ENCODE data around the gene KLHL33.
A peak's percentile ranks its signal among the peaks of the same experiment; 100 is the strongest.

The KLHL33 gene

DNA sequence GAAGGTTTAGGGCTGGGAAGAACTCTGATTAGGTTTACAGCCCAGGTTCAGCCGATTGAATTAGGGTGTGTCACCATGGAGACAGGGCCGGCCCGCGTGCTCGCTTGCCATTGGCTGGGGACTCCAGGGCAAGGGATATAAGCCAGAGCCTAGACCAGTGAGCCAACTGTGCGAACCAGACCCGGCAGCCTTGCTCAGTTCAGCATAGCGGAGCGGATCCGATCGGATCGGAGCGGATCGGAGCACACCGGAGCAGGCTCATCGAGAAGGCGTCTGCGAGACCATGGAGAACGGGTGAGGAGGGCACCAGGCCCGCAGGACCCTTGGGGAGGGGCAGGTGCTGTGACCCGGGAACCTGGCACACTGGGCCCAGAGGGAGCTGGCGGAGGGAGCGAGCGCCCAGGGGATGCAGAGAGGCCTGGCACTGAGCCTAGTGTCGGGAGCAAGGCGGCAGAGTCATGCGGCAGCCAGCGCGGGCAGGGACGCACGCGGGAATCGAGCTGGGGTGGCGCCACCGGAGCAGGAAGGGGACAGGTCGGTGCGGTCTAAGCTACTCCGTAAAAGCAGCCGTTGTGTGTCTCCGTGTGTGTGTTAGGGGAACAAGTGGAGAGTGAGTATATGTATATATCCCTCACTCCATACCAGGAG lies 33.4 kb upstream of the KLHL33 start, which contains the start of gene PNP:
TSS of gene PNP (plus strand) at position 165 of the 648 bp plus-strand sequence. CDS start at position 284, 119 bp downstream.
- H3K27ac ChIP-seq, result peak within 1 kb of the TSS; percentile 89
- no peak for TF ChIP-seq Cebpa-rat (IDR thresholded peaks at IDR 0.05)
- H3K9me3 ChIP-seq, result no peaks in the 10 kb centered on the region

DNA sequence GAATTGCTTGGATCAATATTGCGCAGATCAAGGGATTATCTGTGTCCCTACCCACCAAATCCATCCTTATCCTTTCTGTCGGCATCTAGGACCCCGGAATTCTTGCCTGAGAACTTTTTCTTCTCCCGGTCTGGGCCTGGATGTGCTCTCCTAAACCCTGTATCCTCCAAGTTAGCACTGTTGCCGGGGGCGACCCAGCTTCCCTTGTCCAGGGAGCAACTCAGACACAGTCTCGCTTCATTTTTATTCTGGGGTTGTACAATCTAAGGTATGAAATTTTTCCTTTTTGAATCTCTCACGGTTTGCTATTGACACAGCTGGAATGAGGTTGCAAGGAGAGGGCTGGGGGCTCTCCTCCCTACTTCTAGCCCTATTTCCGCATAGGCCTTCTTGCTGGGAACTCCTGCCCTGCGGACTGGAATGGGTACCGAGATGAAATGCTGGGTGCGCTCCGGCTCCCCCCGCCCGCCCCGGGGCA lies 32.8 kb upstream of the KLHL33 start:
- H3K4me2 ChIP-seq, result peak overlapping the region; percentile 92
- H3K9me3 ChIP-seq, result no peaks in the 10 kb centered on the region
- peaks cover 40% of the 10 kb centered on the region for H3K4me1 ChIP-seq
- H3K4me3 ChIP-seq, result peak overlapping the region; percentile 85
- TF ChIP-seq Cebpa-rat (IDR thresholded peaks at IDR 0.05), result no peak
- H3K36me3 ChIP-seq, result peaks cover 26% of the 10 kb centered on the region
- H4K20me1 ChIP-seq, result peaks cover 35% of the 10 kb centered on the region
- no peaks in the 10 kb centered on the region for H3K27me3 ChIP-seq
- no peak overlapping the region for H3K27ac ChIP-seq
- H3K9ac ChIP-seq, result peak overlapping the region; percentile 94

More for the DNA sequence above, 33.4 kb upstream of the KLHL33 start, which contains the start of gene PNP:
- Histone ChIP-seq H3K4me1 (peaks cover 46% of the 10 kb centered on the region), H3K27me3 (no peaks in the 10 kb centered on the region), H3K36me3 (peaks cover 31% of the 10 kb centered on the region), H3K9ac (peak within 1 kb of the TSS; percentile 94), H4K20me1 (peaks cover 39% of the 10 kb centered on the region), H3K4me3 (peak within 1 kb of the TSS; percentile 85), H3K4me2 (peak within 1 kb of the TSS; percentile 92)

DNA sequence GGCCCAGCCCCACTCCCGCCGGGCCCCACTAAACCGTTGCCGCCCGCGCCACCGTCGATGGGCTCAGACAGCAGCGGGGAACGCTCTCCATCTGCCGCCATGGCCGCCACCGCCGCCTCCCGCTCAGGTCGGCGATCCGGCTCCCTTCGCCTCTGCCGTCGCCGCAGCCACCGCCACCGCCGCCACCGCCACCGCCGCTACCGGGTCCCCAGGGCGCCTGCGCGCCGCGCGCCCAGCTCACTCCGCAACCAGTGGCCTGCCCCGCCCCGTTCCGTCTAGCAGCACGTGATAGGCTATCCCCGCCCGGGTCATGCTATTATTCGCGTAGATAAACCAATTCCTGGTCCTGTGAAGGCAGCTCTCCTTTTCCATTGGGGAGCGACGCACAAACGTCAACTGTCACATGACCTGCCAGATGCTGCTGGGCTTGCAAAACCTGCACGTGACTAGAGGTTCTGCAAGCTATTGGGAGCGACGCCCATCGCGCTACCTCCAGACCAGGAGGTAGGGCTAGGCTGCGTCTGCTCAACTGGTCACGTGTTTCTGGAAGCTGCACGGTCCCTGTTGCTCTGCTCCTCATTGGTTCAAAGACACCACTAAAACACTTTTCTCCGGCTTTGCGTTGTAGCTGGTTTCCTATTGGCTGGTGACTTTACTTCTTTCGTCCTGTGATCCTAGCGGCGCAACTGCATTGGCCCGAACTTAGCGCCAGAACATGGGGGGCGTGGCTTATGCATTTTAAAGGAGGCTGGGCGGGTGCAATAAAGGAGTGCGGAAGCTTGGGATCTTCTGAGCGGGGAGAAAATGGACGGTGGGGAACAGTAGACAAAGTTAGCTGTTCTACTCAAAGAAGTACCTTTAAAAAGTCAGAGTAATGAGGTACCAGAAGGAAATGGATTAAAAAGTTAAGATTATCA lies 25.5 kb upstream of the KLHL33 start, which contains the start of gene PIP4P1:
TSS of gene PIP4P1 (minus strand) at position 210 of the 917 bp plus-strand sequence. CDS start at position 101, 109 bp downstream.
- peak within 1 kb of the TSS; percentile 96 for H3K4me3 ChIP-seq
- H3K4me1 ChIP-seq, result peaks cover 51% of the 10 kb centered on the region
- peak within 1 kb of the TSS; percentile 95 for H3K27ac ChIP-seq
- H3K36me3 ChIP-seq, result peaks cover 40% of the 10 kb centered on the region
- H3K27me3 ChIP-seq, result no peaks in the 10 kb centered on the region
- H3K9me3 ChIP-seq, result no peaks in the 10 kb centered on the region
- H3K4me2 ChIP-seq, result peak within 1 kb of the TSS; percentile 99
- TF ChIP-seq Cebpa-rat (IDR thresholded peaks at IDR 0.05), result no peak
- H4K20me1 ChIP-seq, result peaks cover 34% of the 10 kb centered on the region
- H3K9ac ChIP-seq, result peak within 1 kb of the TSS; percentile 96

DNA sequence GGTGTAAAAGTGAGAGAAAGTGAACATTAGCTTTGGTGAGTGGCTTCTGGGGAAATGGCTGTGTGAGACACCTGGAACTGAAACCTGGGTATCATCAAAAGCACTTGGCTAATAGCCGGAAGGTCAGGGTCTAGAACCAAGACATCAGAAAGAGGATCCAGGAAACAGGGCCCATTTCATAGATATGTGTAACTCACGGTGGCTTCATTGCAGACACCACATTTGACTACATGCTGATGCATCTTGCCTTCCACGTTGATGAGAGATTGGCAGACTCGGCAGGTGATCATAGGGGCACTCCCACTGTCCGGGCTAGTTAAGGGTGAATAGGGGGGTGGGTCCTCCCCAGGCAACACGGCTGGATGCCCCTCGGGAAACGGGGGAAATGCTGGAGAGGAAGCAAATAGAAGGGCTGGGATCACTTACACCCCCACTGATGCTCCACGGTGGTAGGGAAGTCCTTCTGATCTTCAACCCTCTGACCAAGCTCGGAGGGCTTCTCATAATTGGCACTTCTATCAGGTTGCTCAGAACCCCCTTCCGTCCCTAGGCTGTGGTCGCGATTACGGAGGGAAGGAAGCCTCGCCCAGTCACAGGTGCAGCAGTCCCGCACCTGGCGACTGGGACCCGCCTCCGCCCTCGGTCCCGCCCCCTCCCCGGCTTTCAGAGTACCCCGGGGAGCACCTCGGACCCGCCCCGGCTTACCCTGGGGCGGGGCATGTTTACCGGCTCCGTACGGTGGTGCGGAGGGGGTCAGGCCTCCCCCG lies 24.7 kb upstream of the KLHL33 start:
- no peak for TF ChIP-seq Cebpa-rat (IDR thresholded peaks at IDR 0.05)
- Histone ChIP-seq H3K9me3 (no peaks in the 10 kb centered on the region), H4K20me1 (peaks cover 41% of the 10 kb centered on the region), H3K27me3 (no peaks in the 10 kb centered on the region), H3K4me1 (peaks cover 54% of the 10 kb centered on the region), H3K4me2 (peak overlapping the region; percentile 99), H3K27ac (peak overlapping the region; percentile 95), H3K36me3 (peaks cover 46% of the 10 kb centered on the region), H3K4me3 (peak overlapping the region; percentile 96), H3K9ac (peak overlapping the region; percentile 96)

DNA sequence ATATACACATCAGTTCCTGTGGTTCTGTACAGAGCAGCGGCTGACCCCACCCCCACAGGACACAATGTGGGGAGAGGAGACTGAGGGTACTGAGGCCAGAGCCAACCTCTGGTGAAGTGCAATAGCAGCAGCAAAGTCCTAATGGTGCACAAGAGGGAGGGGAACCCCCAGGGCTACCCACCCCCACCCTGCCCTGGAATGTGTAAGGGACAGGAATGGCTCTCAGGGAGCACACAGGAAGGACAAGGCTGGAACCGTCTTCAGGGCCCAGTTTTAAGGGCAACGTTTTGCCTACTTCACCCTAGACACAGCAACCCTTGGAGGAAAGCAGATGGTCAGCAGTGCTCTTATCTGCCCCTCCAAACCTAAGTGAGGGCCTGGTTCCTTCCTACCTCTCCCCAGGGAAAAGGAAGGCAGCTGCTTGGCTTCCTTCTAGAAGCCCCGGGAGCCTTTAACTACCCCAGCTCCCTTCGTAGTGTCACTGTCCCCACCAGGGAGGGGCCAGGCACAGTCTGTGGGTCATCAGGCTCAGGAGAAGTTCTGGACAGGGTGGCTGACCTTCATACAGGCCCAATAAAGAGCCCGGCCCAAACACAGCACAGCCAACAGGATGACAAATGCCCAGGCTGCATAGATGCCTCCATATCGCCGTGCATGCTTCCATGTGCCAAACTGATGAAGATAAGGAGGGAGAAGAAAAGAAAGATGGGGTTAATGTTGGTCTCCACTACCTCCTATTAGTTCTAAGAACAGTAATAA lies 22.2 kb upstream of the KLHL33 start:
- Histone ChIP-seq H3K9ac (peak overlapping the region; percentile 92), H3K4me3 (peak overlapping the region; percentile 48), H3K4me1 (peaks cover 61% of the 10 kb centered on the region), H3K4me2 (peak overlapping the region; percentile 99), H3K36me3 (peaks cover 46% of the 10 kb centered on the region), H3K27ac (peak overlapping the region; percentile 93), H4K20me1 (peaks cover 41% of the 10 kb centered on the region), H3K9me3 (no peaks in the 10 kb centered on the region), H3K27me3 (no peaks in the 10 kb centered on the region)
- no peak for TF ChIP-seq Cebpa-rat (IDR thresholded peaks at IDR 0.05)

DNA sequence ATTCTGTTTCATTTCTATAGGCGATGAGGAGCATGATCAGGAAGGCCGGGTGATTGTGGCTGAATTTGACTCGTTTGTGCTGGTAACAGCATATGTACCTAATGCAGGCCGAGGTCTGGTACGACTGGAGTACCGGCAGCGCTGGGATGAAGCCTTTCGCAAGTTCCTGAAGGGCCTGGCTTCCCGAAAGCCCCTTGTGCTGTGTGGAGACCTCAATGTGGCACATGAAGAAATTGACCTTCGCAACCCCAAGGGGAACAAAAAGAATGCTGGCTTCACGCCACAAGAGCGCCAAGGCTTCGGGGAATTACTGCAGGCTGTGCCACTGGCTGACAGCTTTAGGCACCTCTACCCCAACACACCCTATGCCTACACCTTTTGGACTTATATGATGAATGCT lies 21.0 kb upstream of the KLHL33 start:
- H3K27me3 ChIP-seq, result no peaks in the 10 kb centered on the region
- peak overlapping the region; percentile 99 for H3K4me2 ChIP-seq
- H3K4me1 ChIP-seq, result peaks cover 61% of the 10 kb centered on the region
- peak overlapping the region; percentile 86 for H3K4me3 ChIP-seq
- peak overlapping the region; percentile 92 for H3K9ac ChIP-seq
- H3K27ac ChIP-seq, result peak overlapping the region; percentile 93
- no peaks in the 10 kb centered on the region for H3K9me3 ChIP-seq
- no peak for TF ChIP-seq Cebpa-rat (IDR thresholded peaks at IDR 0.05)
- H4K20me1 ChIP-seq, result peaks cover 41% of the 10 kb centered on the region
- peaks cover 58% of the 10 kb centered on the region for H3K36me3 ChIP-seq

DNA sequence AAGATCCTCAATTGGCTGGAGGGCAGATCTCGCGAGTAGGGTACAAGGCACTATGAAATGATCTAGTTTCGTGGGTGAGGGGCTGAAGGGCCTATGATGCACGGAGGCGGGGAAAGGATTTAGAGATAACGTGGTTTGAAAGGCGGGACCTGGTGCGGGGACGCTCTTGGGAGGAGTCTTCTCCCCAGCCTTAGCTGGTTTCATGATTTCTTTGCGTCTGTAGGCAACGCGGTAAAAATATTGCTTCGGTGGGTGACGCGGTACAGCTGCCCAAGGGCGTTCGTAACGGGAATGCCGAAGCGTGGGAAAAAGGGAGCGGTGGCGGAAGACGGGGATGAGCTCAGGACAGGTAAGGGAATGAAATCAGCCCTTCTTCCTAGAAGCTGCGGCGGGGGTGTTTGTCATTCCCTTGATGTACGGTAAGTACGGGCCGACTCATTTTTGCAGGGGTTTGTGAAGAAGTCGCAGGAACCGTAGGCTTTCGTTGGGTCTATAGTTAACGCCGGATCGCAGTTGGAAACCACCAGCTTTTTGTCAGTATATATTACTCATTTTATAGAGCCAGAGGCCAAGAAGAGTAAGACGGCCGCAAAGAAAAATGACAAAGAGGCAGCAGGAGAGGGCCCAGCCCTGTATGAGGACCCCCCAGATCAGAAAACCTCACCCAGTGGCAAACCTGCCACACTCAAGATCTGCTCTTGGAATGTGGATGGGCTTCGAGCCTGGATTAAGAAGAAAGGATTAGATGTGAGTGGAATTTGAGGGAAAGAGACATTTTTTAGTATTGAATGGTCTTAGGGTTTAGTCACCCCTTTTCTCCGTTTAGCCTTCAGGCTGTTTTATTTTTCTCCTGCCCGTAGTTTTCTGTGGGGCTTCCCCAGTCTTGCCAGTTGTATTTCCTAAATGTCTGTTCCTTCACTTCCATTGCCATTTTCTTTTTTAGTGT lies 19.7 kb upstream of the KLHL33 start:
- Histone ChIP-seq H3K36me3 (peaks cover 71% of the 10 kb centered on the region), H3K27ac (peak overlapping the region; percentile 93), H3K27me3 (no peaks in the 10 kb centered on the region), H3K4me3 (peak overlapping the region; percentile 86), H4K20me1 (peaks cover 37% of the 10 kb centered on the region), H3K9ac (peak overlapping the region; percentile 92), H3K4me1 (peaks cover 60% of the 10 kb centered on the region), H3K4me2 (peak overlapping the region; percentile 99), H3K9me3 (no peaks in the 10 kb centered on the region)
- TF ChIP-seq Cebpa-rat (IDR thresholded peaks at IDR 0.05), result no peak

Measured in BLaER1 (cell line).